Endothelial cell of umbilical vein (primary cell): Measurements from ENCODE around the gene ELMOD3. TPM values are rescaled to one million over a fixed set of nuclear protein-coding genes. Genes with fewer than 3 reads are reported as not detected.

Source experiments
- BruUV-seq: library from RNA; stranded (reverse); fragments of 400-500 nt; replicated peaks from 2 replicates; lab custom pipeline; 2021; lab: Mats Ljungman, UMichigan
- CTCF ChIA-PET: fragments of 300-600, 350-600 bp; sonication (Branson Sonifier 250); formaldehyde crosslinking; loops from one replicate; lab custom pipeline; 2021; ENCODE audit warnings: antibody characterized with exemption, inconsistent platforms; lab: Charles Lee
- POLR2A ChIA-PET: fragments of 300-600, 350-600 bp; sonication (Branson Sonifier 250); formaldehyde crosslinking; loops from one replicate; lab custom pipeline; 2021; ENCODE audit warnings: antibody characterized with exemption, inconsistent platforms; lab: Charles Lee
- DNase-seq: peaks from one replicate; pipeline ENCODE4 v3.0.0-alpha.2; 2011; ENCODE audit warnings: low read depth, low spot score
- FAIRE-seq: peaks from 2 replicates; lab custom pipeline; 2011; peaks lifted over from hg19 to GRCh38; lab: Jason Lieb, UNC
- H2AFZ ChIP-seq: 2 replicates; pipeline ENCODE4 v1.6.0; 2012; ENCODE audit warnings: low read depth, low read length, control low read depth, inconsistent platforms
- H3K27ac ChIP-seq: 2 replicates; pipeline ENCODE4 v1.5.1; 2011; ENCODE audit warnings: low read depth, mild to moderate bottlenecking, control low read depth, low read length, moderate library complexity; ENCODE audit not compliant: insufficient read depth
- H3K27me3 ChIP-seq, 2 experiments: 2 replicates each; pipeline versions ENCODE4 v1.6.0 to v1.6.1; 2011; ENCODE audit warnings: low read length in 2 of 2, mixed read lengths in 1 of 2; ENCODE audit not compliant: control insufficient read depth in 2 of 2, insufficient read depth in 2 of 2
- H3K36me3 ChIP-seq, 2 experiments: 2 replicates in 1 of 2; 3 replicates in 1 of 2; pipeline ENCODE4 v1.5.1; 2011; ENCODE audit warnings: low read length in 2 of 2, mild to moderate bottlenecking in 1 of 2, moderate library complexity in 1 of 2; ENCODE audit not compliant: control insufficient read depth in 2 of 2, insufficient read depth in 2 of 2; ENCODE audit errors: extremely low read depth in 1 of 2
- H3K4me1 ChIP-seq: 3 replicates; pipeline ENCODE4 v1.5.1; 2011; ENCODE audit warnings: mild to moderate bottlenecking, low read length; ENCODE audit not compliant: control insufficient read depth, insufficient read depth; ENCODE audit errors: extremely low read depth
- H3K4me2 ChIP-seq: 2 replicates; pipeline ENCODE4 v1.6.1; 2011; ENCODE audit warnings: low read length, control low read depth, mixed read lengths; ENCODE audit not compliant: insufficient read depth
- H3K4me3 ChIP-seq, 3 experiments: fragments of 200-600 bp in 1 of 3; sonication (generic), shearing (Covaris generic) in 1 of 3; replicated peaks in 1 of 3; 2 replicates each; pipeline ENCODE4 v1.5.1; 2011 to 2016; ENCODE audit warnings: control low read depth in 3 of 3, low read length in 3 of 3, mild to moderate bottlenecking in 2 of 3, inconsistent platforms in 1 of 3, low read depth in 1 of 3, moderate library complexity in 1 of 3; ENCODE audit not compliant: insufficient read depth in 1 of 3
- H3K79me2 ChIP-seq: 2 replicates; pipeline ENCODE4 v1.6.0; 2012; ENCODE audit warnings: low read length, inconsistent platforms; ENCODE audit not compliant: control insufficient read depth, insufficient read depth
- H3K9ac ChIP-seq: replicated peaks from 2 replicates; pipeline ENCODE3; 2011; ENCODE audit warnings: low read length, control low read depth; ENCODE audit not compliant: insufficient read depth; ENCODE audit errors: extremely low read depth
- H3K9me1 ChIP-seq: replicated peaks from 3 replicates; pipeline ENCODE4 v1.6.0; 2011; ENCODE audit warnings: mild to moderate bottlenecking, low read length; ENCODE audit not compliant: control insufficient read depth, insufficient read depth; ENCODE audit errors: extremely low read depth
- H3K9me3 ChIP-seq: replicated peaks from 2 replicates; pipeline ENCODE4 v1.5.1; 2012; ENCODE audit warnings: low read length, inconsistent platforms; ENCODE audit not compliant: control insufficient read depth, insufficient read depth
- H4K20me1 ChIP-seq: replicated peaks from 2 replicates; pipeline ENCODE3; 2011; ENCODE audit warnings: mild to moderate bottlenecking, low read length; ENCODE audit not compliant: control insufficient read depth, insufficient read depth; ENCODE audit errors: extremely low read depth
- CTCF ChIP-seq, 2 donors: IDR thresholded peaks; 1 replicate in 1 of 2; 2 replicates in 1 of 2; pipeline ENCODE4 v1.5.1; 2011; ENCODE audit warnings: low read length in 2 of 2, mild to moderate bottlenecking in 2 of 2, moderate library complexity in 2 of 2, control low read depth in 1 of 2, inconsistent platforms in 1 of 2, low read depth in 1 of 2; ENCODE audit not compliant: insufficient read depth in 1 of 2; ENCODE audit errors: extremely low read depth in 1 of 2
- EZH2 ChIP-seq: IDR thresholded peaks from 2 replicates; pipeline ENCODE4 v1.6.1; 2012; ENCODE audit warnings: borderline replicate concordance, low read depth, mild to moderate bottlenecking, moderate library complexity, low read length, inconsistent platforms; ENCODE audit not compliant: severe bottlenecking
- FOS ChIP-seq: IDR thresholded peaks from 2 replicates; pipeline ENCODE4 v1.6.1; 2011; ENCODE audit warnings: mild to moderate bottlenecking, low read length, moderate library complexity, borderline replicate concordance; ENCODE audit not compliant: insufficient read depth
- GATA2 ChIP-seq: IDR thresholded peaks from 2 replicates; pipeline ENCODE4 v1.7.0; 2011; ENCODE audit warnings: low read depth, mild to moderate bottlenecking, moderate library complexity, mixed read lengths, low read length; ENCODE audit not compliant: insufficient read length, insufficient read depth
- JUN ChIP-seq: IDR thresholded peaks from 2 replicates; pipeline ENCODE4 v1.6.1; 2011; ENCODE audit warnings: borderline replicate concordance, low read depth; ENCODE audit not compliant: insufficient read length, insufficient read depth
- MYC ChIP-seq: IDR thresholded peaks from one replicate; pipeline ENCODE4 v1.6.1; 2011; ENCODE audit warnings: mild to moderate bottlenecking, low read depth, low read length
- POLR2A ChIP-seq: IDR thresholded peaks from 2 replicates; pipeline ENCODE4 v1.6.1; 2012; ENCODE audit warnings: low read depth, mild to moderate bottlenecking, control low read depth, low read length
- POLR2AphosphoS5 ChIP-seq: IDR thresholded peaks from 2 replicates; pipeline ENCODE4 v1.6.1; 2012; ENCODE audit warnings: low read depth, mild to moderate bottlenecking, control low read depth, low read length, moderate library complexity; ENCODE audit not compliant: insufficient read depth
- dilution Hi-C: fragments of 300-500 bp; cut with MboI; formaldehyde crosslinking; loops from one replicate; pipeline ENCODE4 v1.15.0; 2019; ENCODE audit warnings: low sequenced_read_pairs; ENCODE audit not compliant: extremely low pct_ligation_motif_present
- intact Hi-C: fragments of 100-400 bp; cut with micrococcal nuclease; formaldehyde crosslinking; loops from one replicate; pipeline ENCODE4 v1.10.0; 2022
- polyA plus RNA-seq, 4 experiments: library from polyadenylated mRNA; depleted of rRNA in 3 of 4; stranded (reverse) in 3 of 4; unstranded in 1 of 4; fragments of >200 nt; gene quantifications; 2 replicates each; pipeline versions ENCODE4 v1.2.1 to v1.2.3, GENCODE V29; 2011 to 2012; ENCODE audit warnings: missing spikeins in 1 of 4
- total RNA-seq: library from RNA; stranded (reverse); gene quantifications from 2 replicates; pipeline ENCODE4 v1.2.3, GENCODE V29; 2021
- TF ChIP-seq, protein P1 (sequence below): IDR thresholded peaks from 2 replicates; pipeline ENCODE4 v1.6.1; 2011; ENCODE audit not compliant: insufficient read depth, insufficient read length

The ELMOD3 gene
- total and polyA plus RNA-seq, 2 donors (not counting 3 experiments of a cell fraction or from before 2014, with no cell fraction given), result 12.3 to 22.0 TPM

GRCh38 chr2:85421260-85422071 is 66.9 kb downstream of the ELMOD3 start:
- no peaks in the 10 kb centered on the region for H4K20me1 ChIP-seq
- no peak overlapping the region for H3K4me2 ChIP-seq
- H3K9me1 ChIP-seq, result no peaks in the 10 kb centered on the region
- H3K4me1 ChIP-seq, result peaks cover 9% of the 10 kb centered on the region
- H3K79me2 ChIP-seq, result no peaks in the 10 kb centered on the region
- intact Hi-C loops (loop anchor here (5.0 kb wide), 2 partner anchors 181 to 196 kb away; partner anchors contain the start of genes TMEM150A and USP39), dilution Hi-C loops (no loop called here)
- no peak for DNase-seq
- FAIRE-seq, result no peak
- ChIA-PET CTCF (interaction anchor here (0.5 to 7.7 kb wide), 11 partner anchors 15 to 227 kb away, joined by 3 to 236 read pairs (median 5); partner anchors contain the start of gene MAT2A), POLR2A (interaction anchor here (0.6 to 4.5 kb wide), 5 partner anchors 83 to 127 kb away, joined by 3 to 41 read pairs (median 3); partner anchors contain the start of gene MAT2A)
- H3K36me3 ChIP-seq, result no peaks in the 10 kb centered on the region
- H2AFZ ChIP-seq, result peak overlapping the region; percentile 97
- no peak for TF ChIP-seq GATA2
- TF ChIP-seq POLR2A, result no peak
- no peak for TF ChIP-seq MYC
- no peak for TF ChIP-seq POLR2AphosphoS5
- no peak for TF ChIP-seq CTCF (IDR thresholded peaks at IDR 0.05; ENCODE audit: extremely low read depth in 1 of 2, insufficient read depth in 1 of 2, low read depth in 1 of 2, low read length in 2 of 2)
- no peak for TF ChIP-seq EZH2
- TF ChIP-seq, protein P1, sequence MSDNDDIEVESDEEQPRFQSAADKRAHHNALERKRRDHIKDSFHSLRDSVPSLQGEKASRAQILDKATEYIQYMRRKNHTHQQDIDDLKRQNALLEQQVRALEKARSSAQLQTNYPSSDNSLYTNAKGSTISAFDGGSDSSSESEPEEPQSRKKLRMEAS, result no peak
- TF ChIP-seq JUN, result no peak
- no peak for TF ChIP-seq FOS
- no peak overlapping the region for H3K27ac ChIP-seq
- BruUV-seq, result no TSS peak
- no peak overlapping the region for H3K9ac ChIP-seq
- H3K27me3 ChIP-seq, result no peaks in the 10 kb centered on the region
- H3K4me3 ChIP-seq, result no peak overlapping the region
- H3K9me3 ChIP-seq, result no peaks in the 10 kb centered on the region
